GM19099 (cell line): Measurements from ENCODE around the gene TMC7.

ENCODE experiments used
- POLR2A ChIP-seq: IDR thresholded peaks from 3 replicates; pipeline ENCODE4 v1.6.1; 2011; ENCODE audit warnings: low read depth; ENCODE audit not compliant: insufficient read length; ENCODE audit errors: extremely low read depth

The TMC7 gene

DNA sequence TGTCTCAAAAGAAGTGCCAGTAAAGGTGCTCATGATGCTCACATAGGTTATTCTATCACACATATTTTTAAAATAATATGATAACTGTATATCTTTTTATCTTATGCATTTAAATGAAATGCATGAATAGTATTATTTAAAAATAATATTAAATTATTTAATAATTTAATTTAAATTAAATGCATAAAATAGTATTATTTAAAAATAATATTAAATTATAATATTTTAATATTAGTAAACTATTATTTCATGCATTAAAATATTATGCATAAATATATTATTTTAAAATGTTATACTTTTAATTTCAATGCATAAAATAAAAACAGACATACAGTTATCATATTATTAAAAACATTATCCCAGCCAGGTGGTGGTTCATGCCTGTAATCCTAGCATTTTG, 33.4 kb downstream of the TMC7 start:
- TF ChIP-seq POLR2A: no peak

DNA sequence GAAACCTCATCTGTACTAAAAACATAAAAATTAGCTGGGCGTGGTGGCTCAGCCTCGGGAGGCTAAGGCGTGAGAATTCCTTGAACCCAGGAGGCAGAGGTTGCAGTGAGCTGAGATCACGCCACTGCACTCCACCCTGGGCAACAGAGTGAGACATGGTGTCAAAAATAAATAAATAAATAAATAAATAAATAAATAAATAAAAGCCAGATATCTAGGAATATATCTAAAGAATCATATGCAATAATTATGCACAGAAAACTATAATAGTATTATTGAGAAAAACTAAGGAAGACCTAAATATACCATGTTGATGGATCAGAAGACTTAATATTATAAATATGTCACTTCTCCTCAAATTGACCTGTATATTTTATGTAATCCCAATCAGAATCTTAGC, 37.0 kb downstream of the TMC7 start:
- TF ChIP-seq POLR2A: no peak

DNA sequence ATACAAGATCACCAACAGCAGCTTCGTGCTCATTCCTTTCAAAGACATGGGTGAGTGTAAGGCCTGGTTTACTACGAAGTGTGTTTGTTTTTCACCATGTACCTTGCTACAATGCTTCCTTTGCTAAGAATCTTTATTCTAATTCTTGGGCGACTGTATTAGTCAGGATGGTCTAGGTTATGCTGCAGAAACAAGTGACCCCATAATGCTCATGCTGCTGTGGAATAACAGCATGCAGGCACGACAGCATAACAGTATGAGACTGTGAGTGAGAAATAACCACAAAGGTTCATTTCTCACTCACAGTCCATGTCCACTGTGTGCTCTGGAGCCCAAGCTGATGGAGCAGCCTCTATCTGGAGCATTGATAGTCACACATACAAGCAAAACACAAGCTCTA, 38.0 kb downstream of the TMC7 start:
- TF ChIP-seq POLR2A: no peak

DNA sequence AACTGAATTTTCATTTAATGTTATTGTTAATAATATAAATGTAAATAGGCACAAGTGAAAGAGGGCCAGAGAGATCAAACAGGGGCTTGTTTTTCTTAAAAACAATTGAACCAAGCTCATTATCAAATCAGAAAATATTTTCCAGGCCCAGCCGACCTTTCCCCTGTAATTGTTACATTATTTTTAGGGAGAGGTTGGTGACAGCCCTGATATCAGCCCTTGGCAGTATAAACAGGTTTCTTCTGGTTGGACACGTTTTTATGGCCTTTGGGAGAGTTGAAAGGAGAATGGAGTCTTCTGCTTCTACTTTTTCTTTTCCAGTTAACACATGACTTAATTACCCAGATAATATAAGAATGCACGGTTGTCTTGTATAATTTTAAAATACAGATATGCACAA, 43.7 kb downstream of the TMC7 start:
- no peak for TF ChIP-seq POLR2A

DNA sequence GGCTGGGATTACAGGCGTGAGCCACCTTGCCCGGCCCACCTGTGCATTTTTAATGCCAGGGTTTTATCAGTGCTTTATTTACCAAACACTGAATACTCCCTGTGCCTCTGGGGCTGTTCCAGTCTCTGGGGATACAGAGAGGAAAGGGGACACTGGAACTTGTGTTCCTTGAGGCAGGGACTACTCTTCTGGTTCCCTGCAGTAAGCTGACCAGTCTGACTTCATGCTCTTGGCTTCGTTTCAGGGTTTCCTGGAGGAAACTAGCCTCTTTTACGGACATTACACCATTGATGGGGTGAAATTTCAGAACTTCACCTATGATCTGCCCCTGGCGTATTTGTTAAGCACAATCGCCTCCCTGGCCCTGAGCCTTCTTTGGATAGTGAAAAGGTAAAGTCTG, 46.2 kb downstream of the TMC7 start:
- no peak for TF ChIP-seq POLR2A

DNA sequence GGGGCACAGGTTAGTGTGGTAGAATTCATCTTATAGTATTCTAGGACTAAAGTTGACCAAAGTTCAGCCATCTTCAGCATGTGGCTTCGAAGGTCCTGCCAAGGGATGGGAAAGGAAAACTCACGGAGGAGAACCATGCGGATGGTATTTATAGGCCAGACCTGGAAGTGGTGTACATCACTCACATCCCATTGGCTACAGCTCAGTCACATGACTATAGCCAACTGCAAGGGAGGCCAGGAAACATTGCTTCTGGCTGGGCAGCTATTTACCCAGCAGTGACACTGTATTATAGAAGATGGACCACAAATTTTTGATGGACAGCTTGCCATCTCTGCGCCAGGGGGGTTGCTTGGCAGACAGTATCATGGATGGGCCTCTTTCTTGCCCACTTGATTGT, 48.0 kb downstream of the TMC7 start:
- TF ChIP-seq POLR2A: no peak

DNA sequence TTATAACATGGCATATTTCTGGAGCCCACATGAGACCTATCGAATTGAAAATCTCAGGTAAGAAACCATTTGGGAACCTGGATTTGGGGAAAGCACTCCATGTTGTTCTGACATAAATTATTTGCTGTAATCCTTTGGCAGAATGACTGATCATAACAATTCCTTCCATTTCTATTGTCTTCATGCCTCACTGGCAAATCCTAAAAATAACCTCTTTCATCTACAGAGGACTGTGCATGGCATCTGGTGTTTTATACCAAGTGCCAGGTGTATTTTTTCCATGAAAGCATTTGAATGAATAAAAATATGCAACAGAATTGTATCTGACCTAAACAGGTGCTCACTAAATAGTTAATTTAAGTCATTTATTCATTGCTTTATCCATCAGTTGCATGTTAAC, 50.0 kb downstream of the TMC7 start:
- TF ChIP-seq POLR2A: no peak

DNA sequence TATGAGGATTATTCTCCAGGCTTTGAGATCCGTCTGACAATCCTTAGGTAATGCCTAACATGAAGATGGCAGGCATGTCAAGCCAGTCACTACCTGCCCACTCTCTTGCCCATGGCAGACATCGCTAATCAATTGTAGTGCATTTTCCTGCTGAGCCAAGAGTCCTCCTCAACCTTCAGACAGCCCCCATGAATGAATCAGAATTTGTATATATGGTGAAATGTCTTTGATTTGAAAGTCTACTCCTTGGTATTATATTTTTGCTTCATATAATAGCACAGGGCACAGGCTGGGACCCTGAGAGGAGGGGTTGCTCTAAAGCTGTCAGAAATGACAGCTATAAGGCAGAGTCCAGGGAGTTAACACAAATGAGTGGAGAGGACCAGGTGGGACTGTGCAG, 56.7 kb downstream of the TMC7 start:
- TF ChIP-seq POLR2A: no peak

DNA sequence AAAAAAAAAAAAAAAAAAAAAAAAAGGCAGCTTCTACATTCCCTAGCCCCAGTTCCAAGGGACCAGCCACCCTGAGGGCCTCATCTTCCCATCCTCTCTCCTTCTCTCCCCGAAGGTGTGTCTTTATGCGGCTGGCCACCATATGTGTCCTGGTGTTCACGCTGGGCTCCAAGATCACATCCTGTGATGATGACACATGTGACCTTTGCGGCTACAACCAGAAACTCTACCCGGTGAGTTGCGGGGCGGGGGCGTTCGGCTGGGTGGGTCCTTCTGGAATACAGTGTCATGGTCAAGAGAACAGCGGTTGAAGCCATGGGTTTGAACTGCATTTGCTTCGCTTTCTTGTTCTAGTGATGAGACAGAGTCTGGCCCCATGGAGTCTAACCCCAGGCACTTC, 61.0 kb downstream of the TMC7 start:
- no peak for TF ChIP-seq POLR2A

DNA sequence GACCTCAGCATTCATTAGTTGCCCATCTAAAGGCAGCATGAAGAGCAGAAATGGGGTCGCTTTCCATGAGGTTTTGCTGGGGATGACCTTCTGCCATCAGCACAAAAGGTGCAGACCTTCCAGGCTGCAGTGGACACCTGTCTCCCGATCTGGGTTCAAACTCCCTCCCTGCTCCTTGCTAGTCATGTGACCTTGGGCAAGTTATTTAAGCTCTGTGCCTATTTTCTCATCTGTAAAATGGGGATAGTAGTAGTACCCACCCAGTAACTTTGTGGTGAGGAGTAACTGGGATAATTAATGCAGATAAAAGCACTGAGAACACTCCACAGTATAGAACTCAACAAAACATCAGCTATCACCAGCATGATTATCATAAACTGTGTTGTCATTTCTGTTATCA, 62.3 kb downstream of the TMC7 start:
- no peak for TF ChIP-seq POLR2A

DNA sequence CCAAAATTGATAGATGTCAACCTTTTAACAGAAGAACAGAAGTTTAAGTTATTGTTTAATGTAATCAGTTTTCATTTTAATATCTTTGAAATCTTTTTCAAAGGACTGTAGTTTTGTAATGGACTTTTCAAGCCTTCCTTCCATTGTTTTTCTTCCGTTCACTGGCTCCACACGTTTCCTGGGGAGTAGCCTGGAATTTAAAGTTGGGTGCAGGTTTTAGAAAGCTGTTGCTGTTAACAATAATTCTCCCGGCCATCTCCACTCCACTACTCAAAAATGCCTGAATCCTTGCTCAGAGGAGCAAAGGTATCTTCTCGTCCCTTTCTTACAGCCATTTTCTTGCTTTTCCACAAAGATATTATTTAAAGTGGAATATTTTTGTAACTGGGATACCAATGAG, 79.0 kb downstream of the TMC7 start:
- no peak for TF ChIP-seq POLR2A

DNA sequence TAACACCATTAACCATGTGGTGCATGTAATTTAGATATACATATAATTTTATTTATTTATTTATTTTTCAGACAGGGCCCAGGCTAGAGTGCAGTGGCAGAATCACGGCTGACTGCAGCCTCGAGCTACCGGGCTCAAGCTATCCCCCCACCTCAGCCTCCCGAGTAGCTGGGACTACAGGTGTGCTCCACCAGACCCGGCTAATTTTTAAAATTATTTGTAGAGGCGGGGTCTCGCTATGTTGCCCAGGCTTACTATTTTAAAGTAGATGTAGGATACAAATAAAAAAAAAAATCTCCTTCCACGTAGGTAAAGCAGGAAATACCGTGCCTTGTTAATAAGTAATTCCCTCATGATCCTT, 83.2 kb downstream of the TMC7 start:
- TF ChIP-seq POLR2A: no peak

DNA sequence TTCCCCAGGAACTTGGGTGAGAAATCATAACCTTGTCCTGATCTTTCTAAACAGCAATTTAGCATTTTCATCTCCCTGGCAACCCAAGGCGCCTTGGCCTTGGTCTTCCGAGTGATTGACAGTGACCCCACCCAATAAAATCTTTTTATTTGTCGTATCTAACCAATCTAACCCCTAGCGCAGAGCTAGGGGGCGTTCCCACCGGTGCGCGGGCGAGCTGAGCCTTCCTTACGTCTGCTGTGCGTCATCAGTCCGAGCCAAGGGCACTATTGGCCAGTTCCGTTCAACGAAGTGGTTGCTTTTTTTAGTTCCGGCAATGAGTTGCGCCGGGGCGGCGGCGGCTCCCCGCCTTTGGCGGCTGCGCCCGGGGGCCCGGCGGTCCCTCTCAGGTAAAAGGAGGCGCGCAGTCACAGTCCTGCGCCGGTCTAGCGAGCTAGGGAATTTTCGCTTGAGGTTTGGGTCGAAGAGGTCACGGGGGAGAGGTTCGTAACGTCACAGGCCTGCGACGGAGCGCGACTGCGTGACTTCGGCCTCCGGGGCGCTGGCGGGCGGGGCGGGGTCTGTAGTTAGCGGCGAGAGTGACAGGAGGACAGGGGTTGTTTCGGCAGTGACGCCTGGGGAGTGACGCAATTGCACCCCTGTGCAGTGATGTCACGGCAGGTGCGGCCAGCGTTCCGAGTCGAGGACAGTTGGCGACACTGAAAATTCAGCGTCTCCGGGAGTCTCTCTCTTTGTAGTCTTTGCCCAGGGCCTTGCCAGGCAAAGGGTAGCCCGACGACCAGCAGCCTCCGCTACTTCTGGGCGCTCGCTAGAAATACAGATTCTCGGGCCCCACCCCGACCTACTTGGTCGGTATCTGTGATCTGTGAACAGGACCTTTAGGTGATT, 83.9 kb downstream of the TMC7 start, which contains the start of gene COQ7:
COQ7 (plus strand) TSS at position 266 of the 888 bp plus-strand sequence; CDS start at position 317, 51 bp downstream.
- TF ChIP-seq POLR2A: peak; percentile 59

DNA sequence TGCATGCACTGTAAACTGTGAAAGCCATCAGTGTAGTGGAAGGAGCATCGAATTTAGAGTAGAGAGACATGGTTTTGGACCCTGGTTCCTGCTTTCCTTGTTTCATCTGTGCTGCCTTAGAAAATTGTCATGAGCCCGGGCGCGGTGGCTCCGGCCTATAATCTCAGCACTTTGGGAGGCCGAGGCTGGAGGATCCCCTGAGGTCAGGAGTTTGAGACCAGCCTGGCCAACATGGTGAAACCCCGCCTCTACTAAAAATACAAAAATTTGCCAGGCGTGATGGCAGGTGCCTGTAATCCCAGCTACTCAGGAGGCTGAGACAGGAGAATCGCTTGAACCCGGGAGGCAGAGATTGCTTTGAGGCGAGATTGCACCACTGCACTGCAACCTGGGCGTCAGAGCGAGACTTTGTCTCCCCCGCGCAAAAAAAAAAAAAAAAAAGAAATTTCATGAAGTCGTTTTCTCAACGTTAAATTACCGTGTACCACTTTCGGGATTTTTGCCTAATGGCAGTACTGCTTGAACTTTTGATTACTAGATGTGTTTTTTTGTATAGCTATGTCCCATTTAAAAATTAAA, 84.6 kb downstream of the TMC7 start:
- no peak for TF ChIP-seq POLR2A

DNA sequence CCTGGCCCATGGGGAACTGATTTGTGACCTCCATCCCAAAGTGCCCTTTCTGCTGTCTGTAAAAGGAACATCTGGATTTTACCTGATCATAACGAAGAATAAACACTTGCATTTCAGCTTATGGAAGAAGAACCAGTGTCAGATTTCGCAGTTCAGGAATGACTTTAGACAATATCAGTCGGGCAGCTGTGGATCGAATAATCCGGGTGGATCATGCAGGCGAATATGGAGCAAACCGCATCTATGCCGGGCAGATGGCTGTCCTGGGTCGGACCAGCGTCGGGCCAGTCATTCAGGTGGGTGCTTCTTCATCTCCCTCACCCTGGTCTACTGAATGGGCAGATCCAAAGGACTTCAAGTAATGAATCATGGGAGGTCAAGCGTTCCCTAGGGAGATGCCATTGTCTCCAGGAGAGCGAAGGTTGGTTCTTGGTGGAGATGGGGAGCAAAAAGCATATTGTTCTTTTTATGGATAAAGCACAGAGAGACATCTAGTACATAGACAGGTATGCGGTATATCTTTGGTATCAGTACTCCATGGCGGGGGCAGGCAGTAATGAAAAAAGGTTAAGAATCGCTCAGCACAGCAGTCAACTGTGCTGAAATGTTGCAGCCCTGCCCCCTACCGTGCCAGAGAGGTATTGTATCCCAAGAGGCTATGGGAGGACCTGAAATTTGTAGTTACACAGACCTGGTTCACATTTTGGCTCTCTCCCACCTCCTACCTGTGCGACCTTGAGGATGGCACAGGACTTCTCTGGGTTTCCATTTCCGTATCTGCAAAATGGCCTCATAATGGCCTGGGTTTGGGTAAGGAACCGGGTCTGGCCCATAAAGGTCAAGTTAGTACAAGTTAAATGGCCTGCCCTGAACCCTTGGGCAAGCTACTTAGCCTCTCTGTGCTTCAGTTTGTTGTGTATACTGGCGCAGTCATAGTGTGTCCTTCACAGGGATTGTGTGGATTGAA, 88.4 kb downstream of the TMC7 start:
- TF ChIP-seq POLR2A: no peak

DNA sequence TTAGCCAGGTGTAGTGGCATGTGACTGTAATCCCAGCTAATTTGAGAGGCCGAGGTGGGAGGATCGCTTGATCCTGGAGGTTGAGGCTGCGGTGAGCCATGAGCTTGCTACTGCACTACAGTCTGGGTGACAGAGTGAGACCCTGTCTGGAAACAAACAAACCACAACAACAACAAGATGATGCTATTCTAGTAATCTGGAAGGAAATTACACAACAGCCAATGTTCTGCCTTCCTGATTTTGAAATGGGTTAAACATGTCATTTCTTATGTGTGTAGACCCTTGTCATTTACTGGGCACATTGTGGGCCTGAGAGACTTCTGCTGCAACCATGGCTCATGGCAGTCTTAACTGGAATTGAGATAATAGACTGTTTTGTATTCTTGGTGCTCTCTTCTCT, 89.6 kb downstream of the TMC7 start:
- no peak for TF ChIP-seq POLR2A

DNA sequence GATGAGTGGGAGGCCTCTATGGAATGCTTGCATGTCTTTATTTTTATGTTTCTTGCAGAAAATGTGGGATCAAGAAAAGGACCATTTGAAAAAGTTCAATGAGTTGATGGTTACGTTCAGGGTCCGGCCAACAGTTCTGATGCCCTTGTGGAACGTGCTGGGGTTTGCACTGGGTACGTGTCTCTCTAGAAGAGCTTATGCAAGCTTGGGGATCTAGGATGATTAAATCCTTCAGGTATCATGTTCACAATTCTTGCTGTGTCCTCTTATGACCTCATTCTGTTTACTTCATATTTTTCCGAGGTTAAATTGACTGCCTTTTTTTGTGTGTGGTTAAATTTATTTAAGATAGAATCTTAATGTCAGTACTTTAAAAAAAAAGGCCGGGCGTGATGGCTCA, 90.1 kb downstream of the TMC7 start:
- no peak for TF ChIP-seq POLR2A
